ENCODE data around the gene CLEC19A.

GRCh38 chr16:19278403-19278802, 7.1 kb upstream of the CLEC19A start:
- no peak for TF ChIP-seq POLR2A (IDR thresholded peaks at IDR 0.05)
- TF ChIP-seq EP300 (IDR thresholded peaks at IDR 0.05), result no peak
